ENCODE results near the gene GGN.

DNA sequence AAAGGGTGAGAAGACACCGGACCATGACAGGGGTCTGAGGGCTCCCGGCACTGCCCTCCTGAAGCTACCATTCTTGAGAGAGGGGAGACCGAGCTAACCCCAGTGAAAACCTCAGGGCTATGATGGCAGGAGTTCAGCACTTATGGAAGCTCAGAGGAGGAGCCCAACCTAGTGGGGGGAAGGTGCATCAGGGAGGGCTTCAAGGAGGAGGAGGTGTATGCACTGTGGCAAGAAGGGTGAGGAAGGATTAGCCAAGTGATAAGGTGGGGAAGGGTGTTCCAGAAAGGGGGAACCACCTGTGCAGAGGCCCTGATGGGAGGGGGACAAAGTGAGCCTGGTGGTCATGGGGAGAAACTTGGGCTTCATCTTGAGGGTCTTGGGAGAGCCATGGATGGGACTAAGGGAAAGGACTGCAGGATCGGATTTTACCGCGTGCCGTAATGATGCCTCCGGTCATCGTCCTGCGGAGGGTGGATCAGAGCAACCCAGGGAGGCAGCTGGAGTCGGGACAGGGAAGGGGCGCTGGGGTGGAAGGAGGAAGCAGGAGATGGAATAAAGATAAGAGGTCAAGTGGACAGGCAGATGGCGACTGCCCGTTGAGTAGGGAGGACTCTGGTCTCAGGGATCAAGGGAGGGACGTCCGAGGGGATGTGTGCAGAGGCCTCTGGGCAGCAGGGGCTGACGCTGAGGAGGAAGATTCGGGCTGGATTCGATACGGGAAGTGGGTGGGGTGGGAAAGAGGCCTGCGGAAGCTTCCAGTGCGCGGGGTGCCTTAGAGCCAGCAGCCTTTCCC is 26.8 kb downstream of the GGN start:
- TF ChIP-seq, protein P1, sequence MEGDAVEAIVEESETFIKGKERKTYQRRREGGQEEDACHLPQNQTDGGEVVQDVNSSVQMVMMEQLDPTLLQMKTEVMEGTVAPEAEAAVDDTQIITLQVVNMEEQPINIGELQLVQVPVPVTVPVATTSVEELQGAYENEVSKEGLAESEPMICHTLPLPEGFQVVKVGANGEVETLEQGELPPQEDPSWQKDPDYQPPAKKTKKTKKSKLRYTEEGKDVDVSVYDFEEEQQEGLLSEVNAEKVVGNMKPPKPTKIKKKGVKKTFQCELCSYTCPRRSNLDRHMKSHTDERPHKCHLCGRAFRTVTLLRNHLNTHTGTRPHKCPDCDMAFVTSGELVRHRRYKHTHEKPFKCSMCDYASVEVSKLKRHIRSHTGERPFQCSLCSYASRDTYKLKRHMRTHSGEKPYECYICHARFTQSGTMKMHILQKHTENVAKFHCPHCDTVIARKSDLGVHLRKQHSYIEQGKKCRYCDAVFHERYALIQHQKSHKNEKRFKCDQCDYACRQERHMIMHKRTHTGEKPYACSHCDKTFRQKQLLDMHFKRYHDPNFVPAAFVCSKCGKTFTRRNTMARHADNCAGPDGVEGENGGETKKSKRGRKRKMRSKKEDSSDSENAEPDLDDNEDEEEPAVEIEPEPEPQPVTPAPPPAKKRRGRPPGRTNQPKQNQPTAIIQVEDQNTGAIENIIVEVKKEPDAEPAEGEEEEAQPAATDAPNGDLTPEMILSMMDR (IDR thresholded peaks at IDR 0.05), result no peak
- TF ChIP-seq EP300 (IDR thresholded peaks at IDR 0.05), result no peak

Data from tibial nerve (tissue), 4 donors.